Measurements from ENCODE around the gene EPHA7. TPM values are rescaled to one million over a fixed set of nuclear protein-coding genes. Genes with fewer than 3 reads are reported as not detected.

EPHA7 gene
- total RNA-seq, 1 experiment from 2014 or later, result not detected

DNA sequence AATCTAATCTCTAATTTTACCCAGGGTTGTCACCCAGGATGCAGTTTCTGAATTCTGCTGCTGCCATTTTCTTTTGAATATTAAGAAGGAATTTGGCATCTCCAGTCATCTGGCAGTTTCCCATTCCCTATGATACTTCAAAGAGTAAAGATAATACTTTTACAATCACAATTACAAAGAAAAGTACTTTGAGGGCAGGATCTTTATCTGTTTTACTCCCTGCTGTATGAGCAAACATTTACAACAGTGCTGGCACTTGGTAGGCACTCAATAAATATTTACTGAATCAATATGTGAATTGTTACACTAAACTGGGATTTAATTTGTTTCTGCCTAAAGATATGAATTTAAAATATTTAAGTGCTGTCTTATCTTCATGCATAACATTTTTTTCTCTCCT is 224.9 kb downstream of the EPHA7 start:
- no peak overlapping the region for H3K4me3 Mint-ChIP-seq (ENCODE audit: unreplicated experiment)
- Histone ChIP-seq H3K4me1 (no peaks in the 10 kb centered on the region), H3K36me3 (ENCODE audit: control insufficient read depth, insufficient read depth, low read length) (no peaks in the 10 kb centered on the region), H3K27me3 (replicated peaks; ENCODE audit: control insufficient read depth, insufficient read depth, low read length) (no peaks in the 10 kb centered on the region), H3K9me3 (no peaks in the 10 kb centered on the region), H3K4me3 (ENCODE audit: low read depth, low read length) (no peak overlapping the region)
- ChIA-PET CTCF (no interaction called here), POLR2A (no interaction called here)
- intact Hi-C loops (cut with micrococcal nuclease; ENCODE audit: unreplicated experiment), result no loop called here
- peaks cover 2% of the 10 kb centered on the region for H3K27me3 Mint-ChIP-seq (ENCODE audit: insufficient read depth, unreplicated experiment)
- H3K9me3 Mint-ChIP-seq (ENCODE audit: unreplicated experiment), result no peaks in the 10 kb centered on the region
- no peaks in the 10 kb centered on the region for H3K36me3 Mint-ChIP-seq (ENCODE audit: insufficient read depth, unreplicated experiment)
- no peaks in the 10 kb centered on the region for H3K4me1 Mint-ChIP-seq (ENCODE audit: low read depth, unreplicated experiment)
- BruUV-seq (replicated peaks), result no TSS peak
- no peak overlapping the region for H3K27ac Mint-ChIP-seq (ENCODE audit: unreplicated experiment)
- TF ChIP-seq, protein P1, sequence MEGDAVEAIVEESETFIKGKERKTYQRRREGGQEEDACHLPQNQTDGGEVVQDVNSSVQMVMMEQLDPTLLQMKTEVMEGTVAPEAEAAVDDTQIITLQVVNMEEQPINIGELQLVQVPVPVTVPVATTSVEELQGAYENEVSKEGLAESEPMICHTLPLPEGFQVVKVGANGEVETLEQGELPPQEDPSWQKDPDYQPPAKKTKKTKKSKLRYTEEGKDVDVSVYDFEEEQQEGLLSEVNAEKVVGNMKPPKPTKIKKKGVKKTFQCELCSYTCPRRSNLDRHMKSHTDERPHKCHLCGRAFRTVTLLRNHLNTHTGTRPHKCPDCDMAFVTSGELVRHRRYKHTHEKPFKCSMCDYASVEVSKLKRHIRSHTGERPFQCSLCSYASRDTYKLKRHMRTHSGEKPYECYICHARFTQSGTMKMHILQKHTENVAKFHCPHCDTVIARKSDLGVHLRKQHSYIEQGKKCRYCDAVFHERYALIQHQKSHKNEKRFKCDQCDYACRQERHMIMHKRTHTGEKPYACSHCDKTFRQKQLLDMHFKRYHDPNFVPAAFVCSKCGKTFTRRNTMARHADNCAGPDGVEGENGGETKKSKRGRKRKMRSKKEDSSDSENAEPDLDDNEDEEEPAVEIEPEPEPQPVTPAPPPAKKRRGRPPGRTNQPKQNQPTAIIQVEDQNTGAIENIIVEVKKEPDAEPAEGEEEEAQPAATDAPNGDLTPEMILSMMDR (IDR thresholded peaks at IDR 0.05; ENCODE audit: insufficient read depth in 1 of 2, low read depth in 1 of 2, low read length in 1 of 2, severe bottlenecking in 1 of 2, unreplicated experiment in 1 of 2), result no peak
- DNase-seq, result no peak

DNA sequence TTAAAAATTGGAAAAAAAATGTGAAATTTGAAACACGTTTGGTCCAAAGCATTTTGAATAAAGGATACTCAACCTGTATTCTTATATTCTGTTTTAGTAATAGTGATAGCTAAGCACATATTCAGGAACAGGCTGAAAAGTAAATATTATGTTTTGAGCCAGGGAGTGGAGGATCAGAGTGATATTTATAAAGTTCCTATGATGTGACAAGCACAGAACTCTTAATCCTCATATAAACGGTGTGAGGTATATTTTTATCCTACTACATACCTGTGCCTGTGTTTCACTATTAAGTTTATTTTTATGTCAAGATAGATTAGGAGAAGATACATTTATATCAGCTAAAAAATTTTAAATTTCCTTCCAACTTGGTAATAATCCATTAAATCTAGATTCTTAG is 225.5 kb downstream of the EPHA7 start:
- H3K36me3 ChIP-seq (ENCODE audit: control insufficient read depth, insufficient read depth, low read length), result no peaks in the 10 kb centered on the region
- DNase-seq, result no peak
- Mint-ChIP-seq H3K36me3 (ENCODE audit: insufficient read depth, unreplicated experiment) (no peaks in the 10 kb centered on the region), H3K9me3 (ENCODE audit: unreplicated experiment) (no peaks in the 10 kb centered on the region), H3K27me3 (ENCODE audit: insufficient read depth, unreplicated experiment) (peaks cover 2% of the 10 kb centered on the region), H3K27ac (ENCODE audit: unreplicated experiment) (no peak overlapping the region), H3K4me3 (ENCODE audit: unreplicated experiment) (no peak overlapping the region), H3K4me1 (ENCODE audit: low read depth, unreplicated experiment) (no peaks in the 10 kb centered on the region)
- no TSS peak for BruUV-seq (replicated peaks)
- TF ChIP-seq, protein P1 (IDR thresholded peaks at IDR 0.05; ENCODE audit: insufficient read depth in 1 of 2, low read depth in 1 of 2, low read length in 1 of 2, severe bottlenecking in 1 of 2, unreplicated experiment in 1 of 2), result no peak
- no peak overlapping the region for H3K4me3 ChIP-seq (ENCODE audit: low read depth, low read length)
- no peaks in the 10 kb centered on the region for H3K4me1 ChIP-seq
- ChIA-PET CTCF (no interaction called here), POLR2A (no interaction called here)
- intact Hi-C loops (cut with micrococcal nuclease; ENCODE audit: unreplicated experiment), result no loop called here
- H3K9me3 ChIP-seq, result no peaks in the 10 kb centered on the region
- H3K27me3 ChIP-seq (replicated peaks; ENCODE audit: control insufficient read depth, insufficient read depth, low read length), result no peaks in the 10 kb centered on the region

Measured in Caco-2 (cell line).